GM18519 (cell line): ENCODE results near the gene WDR86.

Source experiments
- ATAC-seq: cut with Tn5 transposase; IDR thresholded peaks from one replicate; pipeline ENCODE4 v1.9.1; 2021; ENCODE audit warnings: mild to moderate bottlenecking, moderate library complexity; ENCODE audit not compliant: unreplicated experiment, low FRiP score

WDR86 gene

GRCh38 chr7:151440799-151441445 is 31.1 kb upstream of the WDR86 start:
- no peak for ATAC-seq

GRCh38 chr7:151439855-151440798 is 30.3 kb upstream of the WDR86 start, which contains the start of gene CRYGN:
Gene CRYGN, minus strand, starts transcription at chr7:151440141. Its CDS starts 224 bp downstream, at chr7:151439917.
- no peak for ATAC-seq

- no peak for ATAC-seq
Observed at GRCh38 chr7:151438864-151439601, 29.2 kb upstream of the WDR86 start.

GRCh38 chr7:151437866-151438516 is 28.2 kb upstream of the WDR86 start:
- ATAC-seq: no peak

- ATAC-seq: no peak
Observed at GRCh38 chr7:151437159-151437553, 27.3 kb upstream of the WDR86 start.

DNA sequence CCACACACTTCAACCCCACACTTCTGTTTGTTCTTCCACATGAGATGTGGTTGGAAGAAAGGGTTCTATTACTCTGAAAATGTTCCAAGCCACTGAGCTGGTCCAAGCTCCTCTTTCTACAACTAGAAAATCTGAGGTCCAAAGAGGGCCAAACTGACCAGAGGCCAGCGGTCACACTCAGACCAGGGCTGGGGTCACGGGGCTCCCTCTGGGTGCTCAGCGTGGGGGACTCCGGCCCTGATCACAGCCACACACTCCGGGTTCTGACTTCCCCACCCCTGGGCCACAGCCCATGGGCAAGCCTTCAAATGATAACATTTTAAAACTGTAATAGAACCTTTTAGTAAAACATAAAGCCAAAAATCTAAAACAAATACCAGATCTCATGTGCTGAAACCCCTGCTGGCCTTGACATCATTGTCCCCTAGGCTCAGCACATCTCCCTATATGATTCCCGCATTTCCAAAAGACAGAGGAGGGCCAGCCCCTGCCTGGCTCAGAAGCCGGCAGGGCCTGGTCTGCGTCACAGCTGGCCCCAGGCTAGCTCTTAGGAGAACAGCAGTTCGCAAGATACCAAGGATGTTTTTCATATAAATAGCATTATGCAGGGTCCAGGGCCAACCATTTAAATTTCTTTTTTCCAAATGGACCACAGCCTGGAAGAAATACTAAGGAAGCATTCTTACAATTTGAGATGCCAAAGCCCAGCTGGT is 26.8 kb upstream of the WDR86 start:
- no peak for ATAC-seq

- no peak for ATAC-seq
Observed at GRCh38 chr7:151435971-151436370, 26.1 kb upstream of the WDR86 start.

- no peak for ATAC-seq
Observed at GRCh38 chr7:151435103-151435916, 25.5 kb upstream of the WDR86 start.

GRCh38 chr7:151434549-151434948 is 24.7 kb upstream of the WDR86 start:
- no peak for ATAC-seq

- ATAC-seq: no peak
Observed at GRCh38 chr7:151433721-151434400, 24.0 kb upstream of the WDR86 start.

GRCh38 chr7:151432658-151433521 is 23.1 kb upstream of the WDR86 start:
- no peak for ATAC-seq

DNA sequence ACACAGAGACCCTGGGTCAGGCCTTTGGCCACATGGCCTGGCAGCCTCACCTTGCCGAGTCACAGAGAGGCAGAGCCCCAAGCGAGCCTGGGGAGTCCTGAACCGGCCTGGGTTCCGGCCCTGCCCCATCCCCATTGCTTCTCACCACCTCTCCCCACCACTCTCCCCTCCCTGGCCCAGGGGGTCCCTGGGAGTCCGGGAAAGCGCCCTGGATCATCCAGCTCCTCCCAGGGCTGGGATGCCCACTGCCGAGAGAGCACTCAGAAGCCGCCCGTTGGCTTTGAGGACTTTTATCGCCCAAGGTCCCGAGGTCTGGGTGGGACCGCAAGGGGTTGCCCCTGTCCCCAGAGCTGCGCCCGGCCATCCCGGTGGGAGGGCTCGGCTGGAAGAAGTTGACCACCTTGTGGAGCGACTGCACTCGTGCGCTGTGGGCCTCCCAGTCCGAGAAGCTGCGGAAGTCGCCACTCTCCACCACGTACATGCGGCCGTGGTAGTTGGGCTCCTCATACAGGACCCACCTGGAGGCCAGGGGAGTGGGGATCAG is 22.0 kb upstream of the WDR86 start:
- no peak for ATAC-seq

- no peak for ATAC-seq
Observed at GRCh38 chr7:151431281-151431767, 21.5 kb upstream of the WDR86 start.

DNA sequence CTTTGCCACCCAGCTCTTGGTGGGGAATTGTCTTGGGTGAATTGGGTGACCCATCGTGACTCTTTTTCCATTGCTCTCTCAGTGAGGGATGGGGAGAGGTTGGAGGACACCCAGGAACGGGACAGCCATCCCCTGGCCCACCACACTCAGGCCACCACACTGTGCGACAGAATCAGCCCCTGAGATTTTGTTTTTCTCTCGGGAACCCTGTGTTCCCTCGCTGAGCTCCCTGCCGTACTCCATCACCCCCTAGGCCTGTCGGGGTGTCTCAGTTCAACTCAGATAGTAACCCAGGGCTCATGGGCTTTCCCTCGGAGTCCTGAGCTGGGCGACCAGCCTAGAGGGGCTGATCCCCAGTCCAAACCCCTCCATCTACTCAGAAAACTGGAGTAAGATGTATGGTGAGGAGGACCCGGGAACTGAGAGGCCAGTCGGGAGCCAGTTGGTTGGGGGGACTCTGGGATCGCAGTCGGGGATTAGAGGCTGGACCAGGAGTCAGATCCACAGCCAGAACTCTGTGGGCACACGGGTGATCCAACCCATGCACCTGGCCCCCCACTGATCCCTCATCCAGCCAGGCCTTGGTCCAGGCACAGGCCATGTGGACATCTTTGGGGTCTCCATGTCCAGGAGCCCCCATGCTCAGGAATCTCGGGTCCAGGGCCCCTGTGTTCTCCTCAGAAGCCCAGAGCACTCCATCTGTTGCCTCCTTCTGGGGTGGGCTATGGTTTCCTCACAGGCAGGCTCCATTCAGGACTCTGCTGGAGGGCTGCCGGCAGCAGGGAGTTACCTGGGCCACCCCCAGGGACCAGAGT is 20.8 kb upstream of the WDR86 start:
- no peak for ATAC-seq

- ATAC-seq: no peak
Observed at GRCh38 chr7:151429560-151430331, 19.9 kb upstream of the WDR86 start.

- ATAC-seq: no peak
Observed at GRCh38 chr7:151429237-151429559, 19.4 kb upstream of the WDR86 start.
